GF-D8 (cell line): ENCODE measurements around the gene PET100.
A peak's percentile ranks its signal among the peaks of the same experiment; 100 is the strongest.
"Not testable (repeated sequence)": the region's sequence is repeated elsewhere in the genome, so short reads cannot be mapped to it uniquely, and the experiment has no call there.

ENCODE experiments used
- DNase-seq: peaks from one replicate; lab custom pipeline; 2025; lab: John Stamatoyannopoulos, UW

The PET100 gene

DNA sequence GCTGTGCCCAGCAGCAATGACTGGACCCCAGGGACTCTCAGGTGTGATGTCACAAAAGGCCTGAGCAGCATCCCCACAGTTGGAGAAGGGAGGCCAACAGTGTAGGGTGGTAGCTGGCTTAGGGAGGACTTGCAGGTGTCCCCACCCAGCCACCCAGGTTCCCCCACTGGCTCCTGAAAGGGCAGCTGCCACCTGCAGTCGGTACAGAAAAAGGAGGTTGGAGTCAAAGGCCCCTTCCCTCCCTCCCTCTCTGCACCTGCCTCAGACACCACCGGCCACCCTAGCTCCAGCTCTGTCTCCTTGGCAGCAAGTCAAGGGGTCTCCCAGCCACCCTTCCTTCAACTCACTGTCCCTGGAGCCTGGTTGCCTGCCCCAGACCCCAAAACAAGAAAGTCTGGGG lies 4.1 kb downstream of the PET100 start, which contains the start of gene PCP2:
PCP2 (minus strand) TSS at position 22 of the 400 bp plus-strand sequence. CDS start 262 bp downstream, outside the sequence.
- no peak for DNase-seq

DNA sequence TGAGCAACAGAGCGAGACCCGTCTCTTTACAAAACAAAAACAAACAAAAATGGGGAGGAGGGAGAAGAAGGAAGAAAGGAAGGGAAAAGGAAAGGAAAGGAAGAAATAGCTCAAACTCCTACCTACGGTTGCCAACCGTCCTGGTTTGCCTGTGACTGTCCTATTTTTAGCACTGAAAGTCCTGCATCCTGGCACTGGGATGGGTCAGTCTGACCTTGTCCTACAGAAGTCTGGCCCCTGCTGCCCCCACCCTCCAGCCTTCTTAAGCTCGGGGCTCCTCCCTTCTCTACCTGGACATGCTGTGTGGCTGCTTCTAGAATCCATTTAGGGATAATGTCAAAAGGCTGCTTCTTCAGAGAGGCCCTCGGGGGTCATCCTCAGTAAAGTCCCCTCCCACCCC lies 6.1 kb downstream of the PET100 start:
- DNase-seq: no peak

DNA sequence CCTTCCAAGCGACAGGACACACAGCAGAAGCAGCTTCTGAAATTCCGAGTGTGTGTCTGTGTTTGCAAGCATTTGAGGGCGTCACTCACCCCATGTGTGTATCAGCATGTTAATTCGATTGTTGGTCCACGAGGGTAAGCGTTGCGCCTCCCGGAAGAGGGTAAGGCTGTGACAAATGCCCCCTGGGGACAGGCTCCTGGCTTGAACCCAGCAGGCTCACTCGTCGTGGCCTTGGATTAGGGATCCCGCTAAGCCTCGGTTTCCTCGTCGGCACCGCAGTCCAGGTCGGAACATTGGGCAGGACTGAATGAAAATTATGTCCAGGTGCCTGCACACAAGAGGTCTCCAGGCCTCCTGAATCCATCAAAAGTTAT lies 6.7 kb downstream of the PET100 start:
- no peak for DNase-seq

DNA sequence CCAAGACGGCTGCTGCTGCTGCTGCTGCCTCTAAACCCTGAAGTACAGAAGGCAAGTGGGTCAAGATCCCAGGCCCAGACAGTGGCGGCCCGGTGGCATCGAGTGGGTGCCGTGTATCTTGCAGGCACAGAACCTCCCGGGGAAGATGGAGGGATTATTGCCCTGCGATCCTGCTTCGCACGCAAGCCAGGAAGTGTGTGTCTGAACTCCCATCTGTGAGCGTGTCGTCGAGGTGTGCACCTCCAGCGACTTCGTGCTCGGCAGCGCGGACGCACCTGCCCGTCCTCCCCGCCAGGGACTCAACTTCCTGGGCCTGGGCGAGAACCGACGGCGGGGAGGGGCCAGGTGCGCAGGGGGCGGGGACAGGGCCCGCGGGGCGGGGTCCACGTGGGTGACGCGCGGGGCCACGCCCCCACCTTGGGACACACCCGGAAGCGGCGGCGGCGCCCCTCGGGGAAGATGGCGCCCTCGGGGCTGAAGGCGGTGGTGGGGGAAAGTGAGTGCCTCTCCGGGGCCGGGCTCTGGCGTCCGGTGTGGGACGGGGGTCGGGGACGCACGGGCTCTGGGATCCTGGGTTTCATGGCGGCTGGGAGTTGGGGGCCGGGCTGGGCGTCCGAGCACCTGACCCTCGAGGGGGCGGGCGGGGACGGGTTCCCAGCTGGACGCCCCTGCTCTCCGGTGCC lies 7.2 kb downstream of the PET100 start, which contains the start of gene STXBP2:
STXBP2 (plus strand) TSS at position 420 of the 683 bp plus-strand sequence; CDS start at position 460, 40 bp downstream.
- DNase-seq: peak; percentile 14

DNA sequence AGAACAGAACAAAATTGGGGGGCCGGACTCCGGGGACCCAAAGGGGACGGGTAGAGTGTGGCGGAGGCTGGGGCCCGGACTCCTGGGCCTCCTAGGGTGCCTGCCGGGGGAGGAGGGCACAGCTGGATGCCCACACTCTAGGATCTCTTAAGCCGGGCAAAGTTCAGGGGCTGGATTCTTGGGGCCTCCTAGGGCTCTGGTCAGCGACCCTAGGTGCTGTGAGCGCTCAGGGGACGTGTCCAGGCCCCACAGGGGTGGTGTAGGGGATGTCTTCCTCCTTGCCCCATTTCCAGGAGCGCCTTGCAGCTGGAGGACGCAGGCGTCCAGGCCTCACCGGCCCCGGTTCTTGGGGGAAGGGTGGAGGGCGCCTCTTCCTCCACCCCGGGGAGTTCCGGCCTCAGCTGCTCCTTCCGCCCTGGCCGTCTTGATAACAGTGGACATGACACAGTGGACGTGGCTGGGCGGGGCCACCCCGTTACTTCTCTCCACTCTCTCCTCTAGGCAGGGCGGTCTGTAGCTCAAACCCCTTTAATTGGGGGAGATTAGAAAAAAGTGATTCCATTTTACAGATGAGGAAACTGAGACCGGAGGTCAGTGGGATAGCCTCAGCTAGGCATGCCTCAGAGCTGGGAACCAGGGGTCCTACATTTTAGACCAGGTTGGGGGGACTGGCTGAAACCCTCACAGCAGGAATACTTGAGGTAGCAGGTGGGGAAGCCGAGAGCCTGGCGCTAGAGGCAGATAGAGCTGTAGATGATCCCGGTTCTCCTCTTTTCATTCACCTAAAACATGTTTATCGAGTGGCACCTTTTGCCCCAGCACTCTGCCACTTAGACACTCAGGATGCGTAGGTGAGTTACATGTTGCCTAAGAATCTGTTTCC lies 8.0 kb downstream of the PET100 start:
- no peak for DNase-seq

GRCh38 chr19:7638802-7639465 lies 9.3 kb downstream of the PET100 start:
- DNase-seq: no peak

DNA sequence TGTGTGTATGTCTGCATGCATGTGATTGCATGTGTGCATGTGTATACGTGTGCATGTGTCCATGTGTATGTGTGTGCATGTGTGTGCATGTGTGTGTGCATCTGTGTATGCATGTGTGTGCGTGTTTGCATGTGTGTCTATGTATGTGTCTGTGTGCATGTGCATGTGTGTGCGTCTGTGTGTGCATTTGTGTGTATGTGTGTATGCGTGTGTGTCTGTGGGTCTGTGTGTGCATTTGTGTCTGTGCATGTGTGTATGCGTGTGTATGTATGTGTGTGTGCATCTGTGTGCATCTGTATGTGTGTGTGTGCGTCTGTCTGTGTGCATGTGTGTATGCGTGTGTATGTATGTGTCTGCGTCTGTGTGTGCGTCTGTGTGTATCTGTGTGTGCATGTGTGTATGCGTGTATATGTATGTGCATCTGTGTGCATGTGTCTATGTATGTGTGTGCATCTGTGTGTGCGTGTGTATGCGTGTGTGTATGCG lies 10.3 kb downstream of the PET100 start:
- no peak for DNase-seq

DNA sequence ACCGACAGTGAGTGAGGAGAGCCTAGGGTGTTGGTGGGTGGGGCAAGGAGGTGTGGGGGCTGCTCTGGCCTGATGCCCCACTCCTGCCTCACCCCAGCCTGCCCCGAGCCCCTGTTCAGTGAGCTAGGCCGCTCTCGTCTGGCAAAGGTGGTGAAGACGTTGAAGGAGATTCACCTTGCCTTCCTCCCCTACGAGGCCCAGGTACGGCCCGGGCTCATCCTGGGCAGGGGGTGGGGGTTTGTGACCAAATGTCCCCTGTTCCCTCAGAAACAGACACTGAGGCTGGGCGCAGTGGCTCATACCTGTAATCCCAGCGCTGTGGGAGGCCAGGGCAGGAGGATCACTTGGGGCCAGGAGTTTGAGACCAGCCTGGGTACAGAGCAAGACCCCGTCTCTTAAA lies 11.2 kb downstream of the PET100 start:
- DNase-seq: no peak

GRCh38 chr19:7641290-7642276 lies 12.0 kb downstream of the PET100 start:
- no peak for DNase-seq

- DNase-seq: no peak
Measured at GRCh38 chr19:7642295-7643030, 12.9 kb downstream of the PET100 start.

DNA sequence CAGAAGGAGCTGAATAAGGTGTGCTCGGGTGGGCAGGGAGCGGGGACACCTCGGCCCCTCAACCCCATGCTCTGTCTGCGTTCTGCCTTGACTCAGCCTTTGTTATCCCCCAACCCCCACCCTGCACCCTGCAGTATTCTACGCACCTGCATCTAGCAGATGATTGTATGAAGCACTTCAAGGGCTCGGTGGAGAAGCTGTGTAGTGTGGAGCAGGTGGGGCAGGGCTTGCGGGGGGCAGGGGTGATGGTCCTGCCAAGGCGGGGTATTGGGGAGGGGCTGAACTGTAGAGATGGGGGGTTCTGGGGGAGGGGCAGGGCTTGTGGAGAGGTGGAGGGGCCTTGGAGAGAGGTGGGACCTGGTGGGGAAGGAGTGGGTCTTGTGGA lies 13.4 kb downstream of the PET100 start:
- no peak for DNase-seq

DNA sequence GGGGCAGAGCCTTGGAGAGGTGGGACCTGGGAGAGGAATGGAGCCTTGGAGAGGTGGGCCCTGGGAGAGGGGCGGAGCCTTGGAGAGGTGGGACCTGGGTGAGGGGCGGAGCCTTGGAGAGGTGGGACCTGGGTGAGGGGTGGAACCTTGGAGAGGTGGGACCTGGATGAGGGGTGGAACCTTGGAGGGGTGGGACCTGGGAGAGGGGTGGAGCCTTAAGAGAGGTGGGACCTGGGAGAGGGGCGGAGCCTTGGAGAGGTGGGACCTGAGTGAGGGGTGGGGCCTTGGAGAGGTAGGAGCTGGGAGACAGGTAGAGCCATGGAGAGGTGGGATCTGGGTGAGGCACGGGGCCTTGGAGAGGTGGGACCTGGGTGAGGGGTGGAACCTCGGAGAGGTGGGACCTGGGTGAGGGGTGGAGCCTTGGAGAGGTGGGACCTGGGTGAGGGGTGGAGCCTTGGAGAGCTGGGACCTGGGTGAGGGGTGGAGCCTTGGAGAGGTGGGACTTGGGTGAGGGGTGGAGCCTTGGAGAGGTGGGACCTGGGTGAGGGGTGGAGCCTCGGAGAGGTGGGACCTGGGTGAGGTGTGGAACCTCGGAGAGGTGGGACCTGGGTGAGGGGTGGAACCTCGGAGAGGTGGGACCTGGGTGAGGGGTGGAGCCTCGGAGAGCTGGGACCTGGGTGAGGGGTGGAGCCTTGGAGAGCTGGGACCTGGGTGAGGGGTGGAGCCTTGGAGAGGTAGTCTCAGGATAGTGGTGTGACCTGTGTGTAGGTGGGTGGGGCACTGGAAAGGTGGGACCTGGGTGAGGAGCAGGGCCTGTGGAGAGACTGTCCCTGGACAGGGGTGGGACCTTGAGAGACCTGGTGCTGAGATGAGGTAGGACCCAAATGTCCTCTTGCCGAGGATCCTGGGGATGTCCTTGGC lies 14.3 kb downstream of the PET100 start:
- DNase-seq: not testable (repeated sequence)

- DNase-seq: no peak
Measured at GRCh38 chr19:7644550-7644877, 14.9 kb downstream of the PET100 start.

DNA sequence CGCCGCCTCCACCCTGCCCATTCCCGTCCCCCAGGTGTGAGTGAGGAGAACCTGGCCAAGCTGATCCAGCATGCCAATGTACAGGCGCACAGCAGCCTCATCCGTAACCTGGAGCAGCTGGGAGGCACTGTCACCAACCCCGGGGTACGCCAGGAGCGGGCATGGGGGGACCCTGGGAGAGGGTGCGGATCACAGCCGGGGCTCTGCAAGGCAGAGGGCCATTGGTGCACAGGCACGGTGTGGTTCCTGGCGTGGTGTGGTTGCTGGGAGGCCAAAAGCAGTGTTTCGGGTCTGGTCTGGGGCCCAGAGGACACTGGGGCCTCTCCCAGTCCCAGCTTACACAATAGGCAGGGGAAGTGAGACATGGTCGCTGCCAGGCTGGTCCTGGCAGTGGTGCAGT lies 15.6 kb downstream of the PET100 start:
- DNase-seq: no peak

DNA sequence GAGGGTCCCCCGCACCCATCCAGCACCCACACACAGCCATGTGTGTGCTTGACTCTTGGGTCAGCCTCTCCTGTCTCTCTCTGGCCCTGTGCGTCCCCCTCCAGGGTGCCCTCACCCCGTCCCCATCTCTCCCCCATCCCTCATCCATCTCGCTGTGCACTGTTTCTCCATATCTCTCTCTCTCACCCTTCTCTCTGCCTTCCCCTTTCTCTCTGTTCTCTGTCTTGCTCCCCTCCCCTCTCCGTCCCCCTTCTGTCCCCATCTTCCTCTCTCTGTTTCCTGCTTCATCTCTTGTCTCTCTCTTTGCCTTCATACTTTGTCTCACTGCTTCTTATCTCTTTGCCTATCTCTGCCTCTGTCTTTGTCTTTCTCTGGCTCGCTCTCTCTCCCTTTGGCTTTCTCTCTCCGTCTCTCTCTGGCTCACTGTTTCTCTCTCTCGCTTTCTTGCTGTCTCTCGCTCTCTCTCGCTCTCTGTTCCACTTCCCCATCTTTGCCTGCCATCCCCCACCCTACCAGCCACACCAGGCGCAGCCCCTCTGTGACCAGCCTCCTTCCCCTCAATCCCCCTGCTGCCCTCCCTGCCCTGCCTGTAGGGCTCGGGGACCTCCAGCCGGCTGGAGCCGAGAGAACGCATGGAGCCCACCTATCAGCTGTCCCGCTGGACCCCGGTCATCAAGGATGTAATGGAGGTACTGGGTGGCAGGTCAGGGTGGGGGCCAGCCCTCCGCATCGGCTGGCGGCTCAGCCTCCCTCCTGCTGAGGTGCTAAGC lies 16.2 kb downstream of the PET100 start:
- no peak for DNase-seq

GRCh38 chr19:7646426-7646700 lies 16.8 kb downstream of the PET100 start:
- no peak for DNase-seq

DNA sequence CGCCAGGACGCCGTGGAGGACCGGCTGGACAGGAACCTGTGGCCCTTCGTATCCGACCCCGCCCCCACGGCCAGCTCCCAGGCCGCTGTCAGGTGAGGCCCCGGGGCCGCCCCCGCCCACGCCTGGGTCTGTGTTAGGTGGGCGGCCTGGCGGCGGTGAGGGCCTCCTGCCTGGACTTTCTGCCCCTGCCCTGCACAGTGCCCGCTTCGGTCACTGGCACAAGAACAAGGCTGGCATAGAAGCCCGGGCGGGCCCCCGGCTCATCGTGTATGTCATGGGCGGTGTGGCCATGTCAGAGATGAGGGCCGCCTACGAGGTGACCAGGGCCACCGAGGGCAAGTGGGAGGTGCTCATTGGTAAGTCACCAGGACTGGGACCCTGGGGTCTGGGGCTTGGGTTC lies 17.6 kb downstream of the PET100 start:
- DNase-seq: no peak

DNA sequence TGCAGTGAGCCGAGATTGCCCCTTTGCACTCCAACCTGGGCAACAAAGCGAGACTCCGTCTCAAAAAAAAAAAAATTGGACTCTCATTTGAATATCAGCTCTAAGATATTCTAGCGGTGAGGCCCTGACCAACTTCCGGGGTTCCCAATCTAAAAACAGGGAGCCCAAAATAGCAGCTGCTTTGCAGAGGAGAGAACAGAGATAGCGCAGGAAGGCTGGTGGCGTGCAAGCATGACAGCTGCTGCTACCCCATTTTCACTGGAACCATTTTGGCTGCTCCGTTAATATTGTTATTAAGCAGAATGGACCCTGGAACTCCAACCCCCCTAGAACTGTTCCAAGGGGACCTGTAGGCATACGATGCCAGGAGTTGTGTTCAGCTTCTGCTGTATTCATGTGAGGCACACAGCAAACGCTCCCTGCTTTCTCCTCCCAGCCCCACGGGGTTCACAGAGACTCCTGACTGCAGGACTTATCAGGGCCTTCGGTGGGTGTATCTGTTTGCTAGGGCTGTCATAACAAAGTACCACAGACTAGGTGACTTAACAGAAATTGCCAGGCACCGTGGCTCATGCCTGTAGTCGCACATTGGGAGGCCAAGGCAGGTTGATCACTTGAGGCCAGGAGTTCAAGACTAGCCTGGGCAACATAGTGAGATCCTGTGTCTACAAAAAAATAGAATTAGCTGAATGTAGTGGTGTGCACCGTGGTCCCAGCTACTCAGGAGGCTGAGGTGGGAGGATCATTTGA lies 18.8 kb downstream of the PET100 start:
- DNase-seq: no peak
